Measurements from ENCODE around the gene XPR1. TPM values are rescaled to one million over a fixed set of nuclear protein-coding genes. Genes with fewer than 3 reads are reported as not detected.
"Not testable (repeated sequence)": the region's sequence is repeated elsewhere in the genome, so short reads cannot be mapped to it uniquely, and the experiment has no call there.

The XPR1 gene
- total RNA-seq, 1 experiment from 2014 or later: 19.9 TPM

- no peak for DNase-seq (ENCODE audit: low read depth, low spot score)
- no peak for ATAC-seq
- no TSS peak for BruUV-seq (replicated peaks)
Observed at GRCh38 chr1:180680558-180681144, 48.8 kb downstream of the XPR1 start.

GRCh38 chr1:180683117-180683516 lies 51.3 kb downstream of the XPR1 start:
- ATAC-seq; H3K36me3 ChIP-seq (ENCODE audit: control insufficient read depth in 1 of 2, insufficient read depth in 2 of 2, low read length in 2 of 2); H3K4me2 ChIP-seq (ENCODE audit: low read length); H3K27ac ChIP-seq (ENCODE audit: low read depth, low read length); H4K20me1 ChIP-seq (ENCODE audit: insufficient read depth); H3K9me3 ChIP-seq (ENCODE audit: control insufficient read depth in 1 of 2, insufficient read depth in 1 of 2, low read depth in 1 of 2, low read length in 2 of 2); H3K9ac ChIP-seq (ENCODE audit: low read length); intact Hi-C loops (cut with micrococcal nuclease); RAD21 ChIA-PET (ENCODE audit: low non-redundant PET in 1 of 2, low total read pairs in 2 of 2, uncharacterized antibody in 2 of 2, unreplicated experiment in 2 of 2); DNase-seq (ENCODE audit: low read depth, low spot score); H3K79me2 ChIP-seq (ENCODE audit: insufficient read depth, low read length); H3K4me1 ChIP-seq (ENCODE audit: control insufficient read depth in 1 of 2, insufficient read depth in 2 of 2, low read length in 2 of 2); H3K9me2 ChIP-seq (ENCODE audit: insufficient read depth); POLR2A ChIA-PET; H3K4me3 ChIP-seq (replicated peaks in 1 of 2; ENCODE audit: low read depth in 1 of 2, low read length in 2 of 2); H2AFZ ChIP-seq (ENCODE audit: low read depth, low read length, poor library complexity, severe bottlenecking); H3K27me3 ChIP-seq (ENCODE audit: insufficient read depth, low read length); BruUV-seq (replicated peaks); CTCF ChIA-PET: not testable (repeated sequence)

More at GRCh38 chr1:180680558-180681144, 48.8 kb downstream of the XPR1 start:
- no peak overlapping the region for H3K4me2 ChIP-seq (ENCODE audit: low read length)
- no peaks in the 10 kb centered on the region for H4K20me1 ChIP-seq (ENCODE audit: insufficient read depth)
- intact Hi-C loops (cut with micrococcal nuclease): no loop called here
- ChIA-PET RAD21 (ENCODE audit: low non-redundant PET in 1 of 2, low total read pairs in 2 of 2, uncharacterized antibody in 2 of 2, unreplicated experiment in 2 of 2) (no interaction called here), POLR2A (no interaction called here), CTCF (no interaction called here)
- no peaks in the 10 kb centered on the region for H3K36me3 ChIP-seq (ENCODE audit: control insufficient read depth in 1 of 2, insufficient read depth in 2 of 2, low read length in 2 of 2)
- no peaks in the 10 kb centered on the region for H3K9me2 ChIP-seq (ENCODE audit: insufficient read depth)
- TF ChIP-seq CEBPB (IDR thresholded peaks at IDR 0.05; ENCODE audit: low read depth) (0 out of 2 replicates have a peak, but pooled peaks have one; percentile 38), SRF (IDR thresholded peaks at IDR 0.05; ENCODE audit: low read depth) (no peak)
- H3K79me2 ChIP-seq (ENCODE audit: insufficient read depth, low read length): no peaks in the 10 kb centered on the region
- H3K9ac ChIP-seq (ENCODE audit: low read length): no peak overlapping the region
- H3K9me3 ChIP-seq (ENCODE audit: control insufficient read depth in 1 of 2, insufficient read depth in 1 of 2, low read depth in 1 of 2, low read length in 2 of 2): no peaks in the 10 kb centered on the region
- no peak overlapping the region for H2AFZ ChIP-seq (ENCODE audit: low read depth, low read length, poor library complexity, severe bottlenecking)
- 0 out of 4 replicates have a peak, but pooled peaks cover 0 to 6% of the 10 kb centered on the region in 2 experiments for H3K4me1 ChIP-seq (ENCODE audit: control insufficient read depth in 1 of 2, insufficient read depth in 2 of 2, low read length in 2 of 2)
- H3K4me3 ChIP-seq (replicated peaks in 1 of 2; ENCODE audit: low read depth in 1 of 2, low read length in 2 of 2): no peak overlapping the region
- no peak overlapping the region for H3K27ac ChIP-seq (ENCODE audit: low read depth, low read length)
- H3K27me3 ChIP-seq (ENCODE audit: insufficient read depth, low read length): no peaks in the 10 kb centered on the region

Measured in HCT116 (cell line).